Measurements from ENCODE around the gene SLC5A10.

SLC5A10 gene

GRCh38 chr17:18997650-18998196, 45.8 kb downstream of the SLC5A10 start:
- DNase-seq (ENCODE audit: low read depth) = no peak
- H3K4me3 ChIP-seq (ENCODE audit: low read depth, low read length) = no peak overlapping the region

DNA sequence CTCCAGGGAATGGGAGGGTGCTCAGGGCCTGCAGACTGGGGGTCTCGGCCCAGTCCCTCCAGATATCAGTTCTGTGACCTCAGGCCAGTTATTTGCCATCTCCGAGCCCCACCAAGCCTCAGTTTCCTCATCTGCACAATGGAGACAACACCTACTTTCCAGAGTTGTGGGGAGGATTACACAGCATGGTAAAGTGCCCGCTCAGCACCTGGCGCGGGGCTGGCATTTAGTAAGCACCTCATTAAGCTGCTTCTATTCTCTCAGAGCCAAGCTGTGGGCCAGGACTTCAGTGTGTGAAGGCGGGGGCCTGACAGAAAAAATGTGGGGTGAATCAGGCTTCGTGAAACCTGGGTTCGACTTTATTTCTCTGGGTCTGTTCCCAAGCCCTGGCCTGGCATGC, 47.4 kb downstream of the SLC5A10 start:
- DNase-seq (ENCODE audit: low read depth) = no peak
- no peak overlapping the region for H3K4me3 ChIP-seq (ENCODE audit: low read depth, low read length)

GRCh38 chr17:18999911-19000310, 47.9 kb downstream of the SLC5A10 start:
- no peak for DNase-seq (ENCODE audit: low read depth)
- no peak overlapping the region for H3K4me3 ChIP-seq (ENCODE audit: low read depth, low read length)

DNA sequence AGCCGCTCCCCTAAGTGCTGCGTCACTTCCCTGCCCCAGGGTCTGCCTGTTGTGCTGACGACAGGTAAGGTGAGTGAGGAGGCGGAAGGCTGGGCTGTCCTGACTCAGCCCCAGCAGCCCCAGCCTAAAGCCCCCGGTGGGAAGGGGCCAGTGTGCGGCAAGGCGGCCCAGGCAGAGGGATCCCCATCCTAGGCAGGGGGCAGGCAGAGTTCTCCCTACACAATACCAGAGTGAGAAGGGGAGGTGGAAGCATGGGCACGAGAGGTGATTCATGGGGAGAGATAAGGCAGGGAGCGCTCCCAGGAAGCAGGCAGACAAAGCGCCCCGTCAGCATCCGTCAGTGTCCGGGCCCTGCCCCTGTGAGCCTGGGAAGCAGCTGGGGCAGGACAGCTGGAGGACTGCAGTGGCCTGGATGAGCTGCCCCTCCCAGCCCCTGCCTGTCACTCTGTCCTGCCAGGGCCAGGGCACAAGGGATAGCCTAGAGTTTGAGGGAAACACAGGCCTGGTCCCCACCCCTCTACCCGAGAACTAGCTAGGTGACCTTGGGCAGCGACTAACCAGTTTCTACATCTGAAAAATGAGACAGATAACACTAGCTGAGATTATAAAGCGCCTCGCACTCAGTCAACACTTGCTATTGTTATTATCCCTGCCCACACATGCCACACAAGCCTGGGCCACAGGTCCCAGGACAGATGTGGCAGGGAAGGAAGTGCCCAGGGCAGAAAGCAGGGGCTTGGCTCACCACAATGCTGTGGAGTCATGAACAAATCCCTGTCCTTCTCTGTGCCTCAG, 48.8 kb downstream of the SLC5A10 start:
- H3K4me3 ChIP-seq (ENCODE audit: low read depth, low read length) = no peak overlapping the region
- no peak for DNase-seq (ENCODE audit: low read depth)

DNA sequence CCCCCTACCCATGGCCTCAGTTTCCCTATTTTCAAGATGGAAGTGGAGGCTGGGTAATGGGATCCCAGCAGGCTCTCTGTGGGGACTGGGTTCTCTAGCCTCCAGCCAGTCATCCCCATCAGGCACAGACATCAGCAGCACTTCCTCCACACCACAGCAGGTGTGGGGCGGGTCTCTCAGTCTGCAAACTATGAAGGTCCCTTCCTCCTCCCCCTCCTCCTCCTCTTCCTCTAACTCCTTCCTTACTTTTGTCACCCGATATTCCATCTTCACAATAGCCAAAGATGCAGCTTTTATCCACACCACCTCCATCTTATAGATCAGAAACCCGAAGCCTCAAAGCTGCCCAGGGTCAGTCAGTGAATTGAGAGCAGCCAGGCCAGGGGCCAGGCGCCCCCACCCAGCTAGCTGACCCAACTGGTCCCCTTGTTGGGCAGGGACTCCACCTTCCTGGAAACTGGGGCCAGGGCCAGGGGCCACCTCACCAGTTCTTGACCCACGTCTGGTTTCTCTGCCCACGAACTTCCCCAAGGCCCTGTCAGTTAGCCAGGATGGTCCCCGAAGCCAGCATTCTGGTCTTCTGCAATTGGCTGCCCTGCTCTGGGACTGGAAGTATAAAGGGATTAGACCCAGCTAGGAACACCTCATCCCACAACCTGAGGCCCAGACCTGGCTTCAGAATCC, 50.1 kb downstream of the SLC5A10 start:
- H3K4me3 ChIP-seq (ENCODE audit: low read depth, low read length) = peak overlapping the region; percentile 7
- no peak for DNase-seq (ENCODE audit: low read depth)

DNA sequence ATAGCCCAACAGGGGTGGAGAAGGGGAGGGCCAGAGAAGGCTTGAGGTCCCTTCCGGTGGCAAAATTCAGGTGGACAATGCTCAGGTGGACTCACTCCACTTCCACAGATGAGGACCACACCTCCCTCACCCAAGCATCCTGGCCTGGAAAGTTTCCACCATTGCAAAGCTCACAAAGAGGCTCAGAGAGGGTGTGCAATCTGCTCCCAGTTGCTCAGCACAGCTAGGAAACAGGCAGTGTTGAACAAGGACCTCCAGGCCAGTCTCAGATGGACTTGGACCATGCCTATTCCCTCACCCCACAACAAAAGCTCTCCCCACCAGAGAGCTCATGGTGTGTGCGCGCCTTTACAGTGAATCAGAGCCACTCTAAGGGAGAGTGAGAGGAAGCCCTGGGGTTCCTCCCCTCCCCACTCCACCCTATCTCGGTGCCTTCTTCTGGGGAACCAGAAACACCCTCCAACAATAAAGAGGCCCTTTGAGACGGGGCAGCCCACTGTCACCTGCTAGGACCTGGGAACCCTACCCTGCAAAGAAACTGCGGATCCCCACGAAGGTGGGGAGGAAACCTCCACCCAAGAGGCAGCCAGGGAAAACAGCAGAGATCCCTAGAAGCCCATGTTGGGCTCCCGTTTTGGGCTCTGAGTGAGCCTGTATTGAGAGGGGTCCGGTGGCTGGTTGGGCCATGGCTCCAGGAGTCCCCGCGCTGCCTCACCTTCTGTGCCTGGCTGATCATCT, 51.0 kb downstream of the SLC5A10 start:
- no peak for DNase-seq (ENCODE audit: low read depth)
- H3K4me3 ChIP-seq (ENCODE audit: low read depth, low read length) = peak overlapping the region; percentile 60

GRCh38 chr17:19003543-19004420, 51.8 kb downstream of the SLC5A10 start:
- DNase-seq (ENCODE audit: low read depth) = no peak
- peak overlapping the region; percentile 60 for H3K4me3 ChIP-seq (ENCODE audit: low read depth, low read length)

- no peak for DNase-seq (ENCODE audit: low read depth)
- H3K4me3 ChIP-seq (ENCODE audit: low read depth, low read length) = peak within 1 kb of the TSS; percentile 60
These were observed 52.6 kb downstream of the SLC5A10 start, which contains the start of gene FAM83G for GRCh38 chr17:19004421-19005136. Gene FAM83G, minus strand, starts transcription at chr17:19004764. Its CDS starts 723 bp downstream, at chr17:19004041.

DNA sequence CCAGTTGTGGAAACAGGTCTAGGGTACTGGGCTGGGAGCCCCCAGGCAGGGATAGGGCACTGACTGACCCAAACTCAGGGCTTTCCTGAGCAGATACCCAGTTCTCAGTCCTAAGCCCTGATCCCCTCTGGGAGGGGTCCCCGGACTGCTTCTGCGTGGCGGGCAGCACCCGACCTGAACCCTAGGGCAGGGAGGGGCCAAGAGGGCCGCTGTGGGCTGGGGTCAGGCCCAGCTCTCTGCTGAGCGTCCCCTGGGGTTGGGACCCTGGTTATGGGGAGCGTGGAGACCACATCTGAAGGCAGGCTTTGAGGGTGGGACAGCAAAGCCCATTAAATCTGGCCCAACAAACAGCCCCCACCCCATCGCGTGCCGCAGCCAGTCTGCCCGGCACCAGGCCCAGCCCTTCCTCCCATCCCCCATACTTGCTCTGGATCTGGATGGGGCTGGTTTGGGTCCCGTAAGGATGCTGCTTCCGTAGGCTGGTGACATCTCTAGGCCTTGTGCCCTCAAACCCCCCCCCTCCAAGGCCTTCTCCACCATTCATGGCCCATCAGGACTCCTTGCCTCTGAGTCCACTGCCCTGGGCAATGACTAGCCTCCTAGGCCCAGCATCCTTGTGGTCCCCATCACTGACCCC, 53.3 kb downstream of the SLC5A10 start:
- DNase-seq (ENCODE audit: low read depth) = no peak
- H3K4me3 ChIP-seq (ENCODE audit: low read depth, low read length) = peak overlapping the region; percentile 60

GRCh38 chr17:19005789-19006430, 53.9 kb downstream of the SLC5A10 start:
- no peak for DNase-seq (ENCODE audit: low read depth)
- H3K4me3 ChIP-seq (ENCODE audit: low read depth, low read length) = no peak overlapping the region

DNA sequence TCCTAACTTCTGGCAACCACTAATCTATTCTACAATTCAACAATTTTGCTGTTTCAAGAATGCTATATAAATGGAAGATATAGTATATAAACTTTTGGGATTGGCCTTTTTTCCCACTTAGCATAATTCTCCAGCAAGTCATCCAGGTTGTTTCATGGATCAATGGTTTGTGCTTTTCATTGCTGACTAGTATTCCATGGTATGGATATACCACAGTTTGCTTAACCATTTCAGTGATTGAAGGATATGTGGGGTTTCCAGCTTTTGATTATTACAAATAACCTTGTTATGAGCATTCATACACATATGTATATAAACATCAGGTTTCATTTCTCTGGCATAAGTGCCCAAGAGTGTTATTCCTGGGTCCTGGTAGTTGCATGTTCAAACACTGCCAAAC, 54.7 kb downstream of the SLC5A10 start:
- no peak for DNase-seq (ENCODE audit: low read depth)

DNA sequence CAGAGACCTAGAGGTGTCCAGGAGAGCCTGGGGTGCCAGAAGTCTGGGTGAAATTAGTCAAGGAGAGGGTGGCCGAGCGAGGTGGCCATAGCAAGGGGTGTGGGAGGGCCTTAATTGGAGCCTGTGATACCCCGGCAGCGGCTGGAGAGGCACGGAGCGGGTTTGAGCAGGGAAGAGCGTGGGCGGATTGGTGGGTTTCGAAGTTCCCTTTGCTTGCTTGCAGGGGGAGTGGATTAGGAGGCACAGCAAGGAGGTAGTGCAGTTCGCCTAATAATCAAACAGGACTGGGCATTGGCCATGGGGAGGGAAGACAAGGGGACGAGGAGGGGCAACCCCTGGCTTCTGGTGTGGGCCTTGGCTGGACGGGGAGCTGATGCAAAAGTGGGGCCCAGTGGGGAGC, 58.0 kb downstream of the SLC5A10 start:
- no peak overlapping the region for H3K4me3 ChIP-seq (ENCODE audit: low read depth, low read length)
- no peak for DNase-seq (ENCODE audit: low read depth)

More for the DNA sequence above, 54.7 kb downstream of the SLC5A10 start:
- no peak overlapping the region for H3K4me3 ChIP-seq (ENCODE audit: low read depth, low read length)

- no peak overlapping the region for H3K4me3 ChIP-seq (ENCODE audit: low read depth, low read length)
- DNase-seq (ENCODE audit: low read depth) = no peak
These were observed 59.0 kb downstream of the SLC5A10 start for GRCh38 chr17:19010729-19011505.

DNA sequence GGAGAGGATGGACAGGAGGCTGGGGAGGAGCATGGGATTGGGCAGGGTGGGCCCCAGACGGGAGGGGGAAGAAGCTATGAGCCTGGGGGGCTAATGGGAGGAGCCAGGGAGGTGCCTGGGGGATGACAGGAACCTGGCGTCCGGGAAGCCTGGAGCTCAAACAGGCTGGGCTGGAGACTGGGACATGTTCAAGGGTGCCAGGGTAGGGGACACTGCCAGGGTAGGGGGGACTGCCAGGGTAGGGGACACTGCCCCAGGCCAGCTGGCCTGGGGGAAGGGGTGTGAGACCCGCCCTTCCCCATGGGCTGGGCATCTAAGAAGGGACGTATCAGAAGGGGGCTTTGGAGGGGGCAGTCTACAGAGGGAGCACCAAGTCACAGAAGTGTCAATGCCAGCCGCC, 59.6 kb downstream of the SLC5A10 start:
- H3K4me3 ChIP-seq (ENCODE audit: low read depth, low read length) = no peak overlapping the region
- no peak for DNase-seq (ENCODE audit: low read depth)

DNA sequence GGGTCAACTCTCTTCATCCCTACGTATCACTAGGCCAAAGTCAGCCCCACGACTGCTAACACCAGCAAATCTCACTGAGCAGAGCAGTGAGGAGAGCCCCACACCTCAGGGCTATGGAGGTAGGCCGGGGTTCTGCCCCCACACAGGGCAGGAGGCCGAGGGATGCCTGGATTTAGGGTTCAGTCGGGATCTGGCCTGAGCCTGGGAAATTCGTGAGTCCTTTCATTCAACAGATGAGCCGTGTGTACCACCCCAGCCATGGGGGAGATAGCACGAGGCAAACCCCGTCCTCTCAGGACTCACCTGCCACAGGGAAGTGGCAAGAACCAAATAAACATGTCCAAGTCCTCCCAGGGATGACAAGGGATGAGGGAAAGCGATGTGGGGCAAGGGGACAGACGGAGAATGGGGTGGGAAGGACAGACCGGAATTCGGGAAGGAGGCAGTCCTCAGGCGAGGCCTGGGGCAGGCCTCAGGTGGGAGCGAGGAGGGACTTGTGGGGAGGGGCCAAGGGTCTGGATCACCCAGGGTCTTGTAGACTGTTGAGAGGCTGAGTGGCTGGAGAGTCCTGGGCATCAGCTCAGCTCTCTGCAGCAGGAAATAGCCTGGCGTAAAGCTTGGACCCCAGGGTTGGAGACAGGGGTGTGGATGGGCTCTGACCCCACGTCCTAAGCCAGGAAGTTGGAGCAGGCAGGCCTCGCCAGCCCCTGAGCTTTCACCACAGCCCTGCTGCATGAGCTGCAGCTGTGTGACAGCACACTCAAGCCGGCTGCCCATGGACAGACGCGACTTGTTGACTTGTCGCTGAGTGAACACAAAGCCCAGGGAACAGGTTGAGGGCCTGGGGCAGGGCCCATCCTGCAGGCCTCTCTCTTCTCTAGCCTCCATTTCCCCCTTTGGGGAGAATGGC, 60.5 kb downstream of the SLC5A10 start:
- DNase-seq (ENCODE audit: low read depth) = no peak
- no peak overlapping the region for H3K4me3 ChIP-seq (ENCODE audit: low read depth, low read length)

- no peak for DNase-seq (ENCODE audit: low read depth)
- no peak overlapping the region for H3K4me3 ChIP-seq (ENCODE audit: low read depth, low read length)
These were observed 61.3 kb downstream of the SLC5A10 start for GRCh38 chr17:19013226-19013625.

All from skeletal muscle cell (primary cell).